ENCODE data around the gene NBPF1.
"Not testable (repeated sequence)": the region's sequence is repeated elsewhere in the genome, so short reads cannot be mapped to it uniquely, and the experiment has no call there.

DNA sequence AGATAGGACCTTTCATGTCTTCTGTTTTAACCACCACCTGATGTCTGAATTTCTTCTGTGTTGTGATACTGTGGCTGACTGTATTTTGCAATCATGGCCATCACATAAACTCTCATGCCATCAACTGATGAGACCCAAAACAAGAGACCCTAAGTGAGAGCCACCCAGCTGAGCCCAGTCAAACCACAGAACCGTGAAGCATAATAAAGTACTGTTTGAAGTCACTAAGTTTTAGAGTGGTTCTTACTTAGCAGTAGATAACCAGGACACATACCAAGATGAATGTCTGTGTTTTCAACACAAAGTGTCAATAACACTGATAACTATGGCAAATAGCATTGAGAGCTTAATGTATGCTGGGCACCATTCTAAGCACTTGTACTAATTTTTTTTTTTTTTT lies 63.8 kb downstream of the NBPF1 start:
- not testable (repeated sequence) for TF ChIP-seq POLR2A (IDR thresholded peaks at IDR 0.05)
- TF ChIP-seq, protein P1, sequence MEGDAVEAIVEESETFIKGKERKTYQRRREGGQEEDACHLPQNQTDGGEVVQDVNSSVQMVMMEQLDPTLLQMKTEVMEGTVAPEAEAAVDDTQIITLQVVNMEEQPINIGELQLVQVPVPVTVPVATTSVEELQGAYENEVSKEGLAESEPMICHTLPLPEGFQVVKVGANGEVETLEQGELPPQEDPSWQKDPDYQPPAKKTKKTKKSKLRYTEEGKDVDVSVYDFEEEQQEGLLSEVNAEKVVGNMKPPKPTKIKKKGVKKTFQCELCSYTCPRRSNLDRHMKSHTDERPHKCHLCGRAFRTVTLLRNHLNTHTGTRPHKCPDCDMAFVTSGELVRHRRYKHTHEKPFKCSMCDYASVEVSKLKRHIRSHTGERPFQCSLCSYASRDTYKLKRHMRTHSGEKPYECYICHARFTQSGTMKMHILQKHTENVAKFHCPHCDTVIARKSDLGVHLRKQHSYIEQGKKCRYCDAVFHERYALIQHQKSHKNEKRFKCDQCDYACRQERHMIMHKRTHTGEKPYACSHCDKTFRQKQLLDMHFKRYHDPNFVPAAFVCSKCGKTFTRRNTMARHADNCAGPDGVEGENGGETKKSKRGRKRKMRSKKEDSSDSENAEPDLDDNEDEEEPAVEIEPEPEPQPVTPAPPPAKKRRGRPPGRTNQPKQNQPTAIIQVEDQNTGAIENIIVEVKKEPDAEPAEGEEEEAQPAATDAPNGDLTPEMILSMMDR (IDR thresholded peaks at IDR 0.05), result not testable (repeated sequence)

All from esophagus squamous epithelium (tissue), 4 donors.